Natural killer cell (primary cell): ENCODE results near the gene HES3. TPM values are rescaled to one million over a fixed set of nuclear protein-coding genes. Genes with fewer than 3 reads are reported as not detected.

ENCODE experiments used
- ATAC-seq, 3 donors: fragments of 150-1000 bp in 2 of 3; fragments of 200-7000 bp in 1 of 3; cut with Tn5 transposase; 1 replicate in 1 of 3; 2 replicates in 2 of 3; pipeline ENCODE4 v1.10.0; 2021; ENCODE audit warnings: mild to moderate bottlenecking in 2 of 3, moderate library complexity in 2 of 3
- DNase-seq, 2 donors: peaks; one replicate each; pipeline versions ENCODE4 v3.0.0 to v3.0.0-alpha.2; 2013 to 2021; ENCODE audit warnings: mixed read lengths in 1 of 2
- H3K27ac ChIP-seq: one replicate; pipeline ENCODE4 v1.5.1; 2013; ENCODE audit warnings: mild to moderate bottlenecking, low read length
- H3K27me3 ChIP-seq: one replicate; pipeline ENCODE4 v1.6.1; 2013; ENCODE audit warnings: low read length; ENCODE audit not compliant: control insufficient read depth, insufficient read depth
- H3K36me3 ChIP-seq: one replicate; pipeline ENCODE4 v1.6.1; 2013; ENCODE audit warnings: low read length; ENCODE audit not compliant: control insufficient read depth, insufficient read depth
- H3K4me1 ChIP-seq: one replicate; pipeline ENCODE4 v1.6.1; 2013; ENCODE audit warnings: low read length; ENCODE audit not compliant: control insufficient read depth, insufficient read depth
- H3K4me3 ChIP-seq: one replicate; pipeline ENCODE4 v1.5.1; 2013; ENCODE audit warnings: low read length
- H3K9me3 ChIP-seq: one replicate; pipeline ENCODE4 v1.6.1; 2013; ENCODE audit warnings: low read length; ENCODE audit not compliant: control insufficient read depth, insufficient read depth
- H3K27ac Mint-ChIP-seq, 2 donors: one replicate each; pipeline ENCODE4 v1.8.0; 2022; ENCODE audit warnings: mild to moderate bottlenecking in 2 of 2, mixed read lengths in 2 of 2, moderate library complexity in 1 of 2
- H3K27me3 Mint-ChIP-seq, 2 donors: one replicate each; pipeline ENCODE4 v1.8.0; 2022; ENCODE audit warnings: low read depth in 2 of 2, mixed read lengths in 2 of 2
- H3K36me3 Mint-ChIP-seq: one replicate; pipeline ENCODE4 v1.8.0; 2022; ENCODE audit warnings: mixed read lengths
- H3K4me1 Mint-ChIP-seq, 2 donors: one replicate each; pipeline ENCODE4 v1.8.0; 2022; ENCODE audit warnings: mixed read lengths in 2 of 2
- H3K4me3 Mint-ChIP-seq: one replicate; pipeline ENCODE4 v1.8.0; 2022; ENCODE audit warnings: mild to moderate bottlenecking, moderate library complexity, mixed read lengths
- H3K9me3 Mint-ChIP-seq, 2 donors: one replicate each; pipeline ENCODE4 v1.8.0; 2022; ENCODE audit warnings: mixed read lengths in 2 of 2
- WGBS: methylation state at CpG from one replicate; pipeline ENCODE4 v1.1.7; 2013; ENCODE audit warnings: missing lambda C conversion rate; ENCODE audit not compliant: insufficient coverage; 5-methylcytosine and 5-hydroxymethylcytosine counted together
- intact Hi-C: fragments of 100-400 bp; cut with micrococcal nuclease; formaldehyde crosslinking; loops from one replicate; pipeline ENCODE4 v1.14.2; 2022
- total RNA-seq, 4 donors: library from RNA; stranded (reverse); fragments of 120-200 nt in 1 of 4; gene quantifications; one replicate each; pipeline versions ENCODE4 v1.2.3 to v1.2.4, GENCODE V29; 2013 to 2022
- TF ChIP-seq, protein P1 (sequence below): fragments of 200-600 bp; IDR thresholded peaks from one replicate; pipeline ENCODE4 v1.8.0; 2022; ENCODE audit warnings: antibody characterized with exemption

The HES3 gene
- total RNA-seq, 3 donors from 2014 or later (not counting 1 experiment from before 2014, with no cell fraction given) = not detected

DNA sequence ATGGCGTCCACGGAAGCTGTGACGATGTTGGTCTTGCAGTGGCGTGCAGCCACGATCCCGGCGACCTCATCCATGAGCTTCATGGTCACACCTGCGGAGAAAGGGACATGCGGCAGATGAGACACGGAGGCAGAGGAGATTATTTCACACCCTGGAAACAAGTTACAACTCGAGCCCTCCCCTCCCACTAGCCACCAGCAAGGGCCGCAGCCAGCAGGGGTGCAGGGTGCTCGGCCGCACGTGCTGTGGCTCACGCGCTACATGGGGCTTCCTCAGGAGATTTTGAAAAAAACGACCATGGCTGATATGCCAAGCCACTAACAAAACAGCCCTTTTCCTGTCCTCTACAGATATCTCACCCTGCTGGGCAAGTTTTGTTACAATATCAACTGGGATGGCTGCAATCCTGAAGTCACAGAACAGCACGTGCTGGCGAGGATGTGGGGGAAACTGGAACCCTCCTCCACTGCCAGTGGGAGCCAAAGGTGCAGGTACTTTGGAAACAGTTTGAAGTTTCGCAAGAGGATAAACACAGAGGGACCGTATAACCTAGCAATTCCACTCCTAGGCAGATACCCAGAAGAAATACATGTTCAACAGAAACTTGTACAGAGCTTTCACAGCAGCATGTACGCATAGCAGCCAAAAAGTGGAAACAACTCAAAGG is 51.0 kb downstream of the HES3 start:
- Mint-ChIP-seq H3K4me3 (peak overlapping the region; percentile 82), H3K9me3 (no peaks in the 10 kb centered on the region), H3K36me3 (no peaks in the 10 kb centered on the region), H3K27me3 (no peaks in the 10 kb centered on the region), H3K4me1 (peaks cover 49 to 52% of the 10 kb centered on the region in 2 donors), H3K27ac (peak overlapping the region; percentile 90 to 91)
- intact Hi-C loops = loop anchor here (1.0 to 5.0 kb wide), 2 partner anchors 35 to 48 kb away; no protein-coding TSS in a partner anchor
- TF ChIP-seq, protein P1, sequence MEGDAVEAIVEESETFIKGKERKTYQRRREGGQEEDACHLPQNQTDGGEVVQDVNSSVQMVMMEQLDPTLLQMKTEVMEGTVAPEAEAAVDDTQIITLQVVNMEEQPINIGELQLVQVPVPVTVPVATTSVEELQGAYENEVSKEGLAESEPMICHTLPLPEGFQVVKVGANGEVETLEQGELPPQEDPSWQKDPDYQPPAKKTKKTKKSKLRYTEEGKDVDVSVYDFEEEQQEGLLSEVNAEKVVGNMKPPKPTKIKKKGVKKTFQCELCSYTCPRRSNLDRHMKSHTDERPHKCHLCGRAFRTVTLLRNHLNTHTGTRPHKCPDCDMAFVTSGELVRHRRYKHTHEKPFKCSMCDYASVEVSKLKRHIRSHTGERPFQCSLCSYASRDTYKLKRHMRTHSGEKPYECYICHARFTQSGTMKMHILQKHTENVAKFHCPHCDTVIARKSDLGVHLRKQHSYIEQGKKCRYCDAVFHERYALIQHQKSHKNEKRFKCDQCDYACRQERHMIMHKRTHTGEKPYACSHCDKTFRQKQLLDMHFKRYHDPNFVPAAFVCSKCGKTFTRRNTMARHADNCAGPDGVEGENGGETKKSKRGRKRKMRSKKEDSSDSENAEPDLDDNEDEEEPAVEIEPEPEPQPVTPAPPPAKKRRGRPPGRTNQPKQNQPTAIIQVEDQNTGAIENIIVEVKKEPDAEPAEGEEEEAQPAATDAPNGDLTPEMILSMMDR = no peak
- H3K4me3 ChIP-seq = no peak overlapping the region
- no peaks in the 10 kb centered on the region for H3K9me3 ChIP-seq
- ATAC-seq = peak; percentile 64 to 76 (median 70)
- H3K27ac ChIP-seq = peak overlapping the region; percentile 81
- WGBS = 45% methylated on average over 23 of the region's 23 CpGs
- peaks cover 57% of the 10 kb centered on the region for H3K4me1 ChIP-seq
- no peaks in the 10 kb centered on the region for H3K36me3 ChIP-seq
- H3K27me3 ChIP-seq = no peaks in the 10 kb centered on the region
- peak; percentile 53 to 59 for DNase-seq

Other genes starting within 250 kb of the HES3 start
- gene KCNAB2, start 198.3 kb upstream of the HES3 start, total RNA-seq = 100 to 1,000 TPM; 387 to 749 (median 430) TPM
- gene CHD5, start 63.9 kb upstream of the HES3 start, total RNA-seq = 1 to 10 TPM in 1 of 3 donors, under 1 TPM in 2; 0.34 to 1.2 (median 0.73) TPM
- gene RPL22, start 44.6 kb upstream of the HES3 start, total RNA-seq = 100 to 1,000 TPM; 210 to 239 (median 228) TPM
- gene RNF207, start 38.1 kb upstream of the HES3 start, total RNA-seq = 1 to 10 TPM; 2.1 to 5.5 (median 2.3) TPM
- 10 to 100 TPM in 2 of 3 donors, 1 to 10 TPM in 1; 8.6 to 16.9 (median 15.6) TPM for gene ICMT, start 8.2 kb upstream of the HES3 start, total RNA-seq
- gene GPR153, start 16.9 kb downstream of the HES3 start, total RNA-seq = 1 to 10 TPM; 8.5 to 9.7 (median 8.7) TPM
- gene ACOT7, start 149.6 kb downstream of the HES3 start, total RNA-seq = 10 to 100 TPM; 11.5 to 16.9 (median 15.4) TPM
- gene HES2, start 175.7 kb downstream of the HES3 start, total RNA-seq = not detected
- 1 to 10 TPM; 1.1 to 2.0 (median 1.7) TPM for gene ESPN, start 180.6 kb downstream of the HES3 start, total RNA-seq
- gene TNFRSF25, start 222.0 kb downstream of the HES3 start, total RNA-seq = 10 to 100 TPM; 14.5 to 41.5 (median 19.9) TPM
- gene PLEKHG5, start 247.5 kb downstream of the HES3 start, total RNA-seq = 1 to 10 TPM in 1 of 3 donors, under 1 TPM in 2; 0.16 to 1.1 (median 0.54) TPM